Erythroblast (primary cell): ENCODE results near the gene MED16.

Source experiments
- GATA1 ChIP-seq: IDR thresholded peaks from 2 replicates; pipeline ENCODE4 v1.6.1; 2011; ENCODE audit warnings: low read depth, mild to moderate bottlenecking, control low read depth, low read length, moderate library complexity
- POLR2A ChIP-seq: IDR thresholded peaks from 2 replicates; pipeline ENCODE4 v1.6.1; 2011; ENCODE audit warnings: mild to moderate bottlenecking, low read length

DNA sequence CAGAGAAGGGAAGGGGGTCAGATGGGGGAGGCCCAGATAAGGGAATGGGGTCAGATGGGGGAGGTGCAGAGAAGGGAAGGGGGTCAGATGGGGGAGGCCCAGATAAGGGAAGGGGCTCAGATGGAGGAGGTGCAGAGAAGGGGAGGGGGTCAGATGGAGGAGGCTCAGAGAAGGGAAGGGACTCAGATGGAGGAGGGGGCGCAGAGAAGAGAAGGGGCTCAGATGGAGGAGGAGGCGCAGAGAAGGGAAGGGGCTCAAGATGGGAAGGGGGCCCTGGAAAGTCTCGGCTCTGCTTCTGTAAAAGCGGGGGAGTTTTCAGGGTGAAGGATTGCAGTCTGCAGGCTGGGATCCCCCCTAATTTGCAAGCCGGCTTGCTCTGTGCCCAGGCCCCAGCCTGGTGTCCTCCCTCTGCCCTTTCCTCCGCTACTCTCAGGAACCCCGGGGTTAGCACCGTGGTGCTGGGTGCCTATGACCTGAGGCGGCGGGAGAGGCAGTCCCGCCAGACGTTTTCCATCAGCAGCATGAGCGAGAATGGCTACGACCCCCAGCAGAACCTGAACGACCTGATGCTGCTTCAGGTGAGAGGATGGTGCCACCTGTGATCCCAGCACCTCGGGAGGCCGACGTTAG lies 63.7 kb downstream of the MED16 start:
- TF ChIP-seq POLR2A (no peak), GATA1 (no peak)
